Mucosa of gallbladder (tissue), 1 donor: Measurements from ENCODE around the gene NAT14. TPM values are rescaled to one million over a fixed set of nuclear protein-coding genes. Genes with fewer than 3 reads are reported as not detected.
A peak's percentile ranks its signal among the peaks of the same experiment; 100 is the strongest.

Experiments used
- DNase-seq: peaks from one replicate; pipeline ENCODE4 v3.0.0-alpha.2; 2020; ENCODE audit warnings: low spot score
- total RNA-seq: library from RNA; stranded (reverse); gene quantifications from one replicate; pipeline ENCODE4 v1.2.1, GENCODE V29; 2021
- donor health status: DM: no; HTN: no; CAD: no.

The NAT14 gene
- total RNA-seq, 1 donor from 2014 or later: 23.1 TPM

DNA sequence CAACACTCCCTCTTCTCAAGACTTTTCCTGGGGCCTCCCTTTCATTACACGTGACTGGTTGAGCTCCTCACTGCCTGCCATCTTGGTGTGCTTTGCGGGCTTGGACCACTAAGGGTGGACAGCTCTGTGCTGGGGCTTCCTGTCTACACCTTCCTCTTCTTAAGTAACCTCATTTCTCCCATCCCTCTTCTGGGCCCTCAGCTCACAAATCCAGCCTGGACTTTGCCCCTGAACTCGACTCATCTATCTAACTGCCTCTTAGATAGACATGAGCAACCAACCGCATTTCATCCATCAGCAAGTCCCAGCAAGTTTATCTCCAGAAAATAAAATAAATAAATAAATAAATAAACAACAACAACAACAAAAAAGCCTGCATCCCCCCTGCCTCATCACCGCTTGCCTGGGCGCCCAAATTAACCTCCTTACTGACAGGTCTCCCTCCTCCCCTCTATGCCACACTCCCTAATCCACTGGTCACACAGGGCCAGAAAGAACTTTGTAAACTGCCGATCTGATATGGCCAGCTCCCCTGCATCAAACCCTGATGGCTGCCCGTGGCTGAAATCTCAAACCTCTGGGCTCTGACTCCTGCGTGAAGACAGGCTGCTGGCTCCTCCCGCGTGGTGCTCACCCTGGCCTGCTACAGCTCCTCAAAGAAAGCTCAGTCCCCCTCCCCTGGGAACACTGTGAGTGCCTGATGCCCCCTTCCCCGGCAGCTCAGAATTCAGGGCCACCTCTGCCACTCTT lies 31.3 kb upstream of the NAT14 start:
- DNase-seq: no peak

DNA sequence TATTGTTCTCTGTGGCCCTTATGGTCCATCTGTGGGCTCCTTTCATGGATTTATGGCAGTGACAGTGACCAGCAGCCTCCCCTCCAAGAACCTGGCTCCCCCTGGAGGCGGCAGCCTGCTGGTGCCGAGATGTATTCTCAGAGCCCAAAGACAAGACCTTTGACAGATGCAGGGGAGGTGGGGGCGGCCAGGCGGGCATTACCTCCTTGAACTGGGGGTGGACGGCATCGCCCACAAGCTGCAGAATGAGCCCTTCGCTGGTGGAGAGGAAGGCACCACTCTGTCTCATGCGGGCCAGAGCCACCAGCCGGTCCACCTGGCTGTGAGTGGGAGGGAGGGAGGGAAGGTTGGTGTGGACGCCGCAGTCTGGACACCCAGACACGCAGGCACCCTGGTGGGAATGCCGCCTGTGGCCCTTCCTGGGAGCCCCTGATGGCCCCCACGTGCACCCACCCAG lies 30.2 kb upstream of the NAT14 start:
- no peak for DNase-seq

DNA sequence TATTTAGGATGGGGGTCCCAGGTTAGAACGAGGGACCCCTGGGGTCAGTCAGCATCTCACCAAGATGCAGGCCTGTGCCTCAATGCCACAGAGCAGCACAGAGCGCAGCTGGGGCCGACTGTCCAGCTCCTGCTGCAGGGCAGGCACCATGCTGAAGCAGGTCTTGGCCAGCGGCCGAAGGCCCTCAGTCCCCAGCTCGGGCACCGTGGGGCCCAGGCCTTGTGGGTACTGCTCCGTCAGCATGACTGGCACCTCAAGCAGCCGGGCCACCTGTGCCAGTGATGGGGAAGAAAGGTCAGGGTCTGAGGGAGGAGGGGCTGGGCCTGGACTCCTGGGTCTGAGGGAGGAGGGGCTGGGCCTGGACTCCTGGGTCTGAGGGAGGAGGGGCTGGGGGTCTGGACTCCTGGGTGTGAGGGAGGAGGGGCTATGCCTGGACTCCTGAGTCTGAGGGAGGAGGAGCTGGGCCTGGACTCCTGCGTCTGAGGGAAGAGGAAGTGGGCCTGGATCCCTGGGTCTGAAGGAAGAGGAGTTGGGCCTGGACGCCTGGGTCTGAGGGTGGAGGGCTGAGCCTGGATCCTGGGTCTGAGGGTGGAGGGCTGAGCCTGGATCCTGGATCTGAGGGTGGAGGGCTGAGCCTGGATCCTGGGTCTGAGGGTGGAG lies 29.3 kb upstream of the NAT14 start:
- no peak for DNase-seq

DNA sequence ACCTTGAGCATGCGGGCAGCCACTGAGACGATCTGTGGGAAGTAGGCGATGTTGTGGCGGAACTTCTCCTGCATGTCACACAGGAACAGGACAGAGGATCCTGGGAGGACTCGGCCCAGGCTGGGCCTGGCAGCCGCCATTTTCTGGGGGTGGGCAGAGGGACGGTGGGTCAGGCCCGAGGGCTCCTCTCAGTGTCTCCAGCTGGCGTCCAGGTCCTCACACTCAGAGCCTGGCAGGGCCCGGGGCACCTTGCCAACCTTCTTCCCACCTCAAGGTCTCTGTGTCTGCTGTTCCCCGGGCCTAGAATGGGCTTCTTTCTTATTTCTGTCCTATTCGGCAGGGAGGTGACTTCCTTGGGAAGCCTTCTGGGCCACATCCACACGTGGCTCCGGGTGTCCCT lies 28.6 kb upstream of the NAT14 start:
- no peak for DNase-seq

DNA sequence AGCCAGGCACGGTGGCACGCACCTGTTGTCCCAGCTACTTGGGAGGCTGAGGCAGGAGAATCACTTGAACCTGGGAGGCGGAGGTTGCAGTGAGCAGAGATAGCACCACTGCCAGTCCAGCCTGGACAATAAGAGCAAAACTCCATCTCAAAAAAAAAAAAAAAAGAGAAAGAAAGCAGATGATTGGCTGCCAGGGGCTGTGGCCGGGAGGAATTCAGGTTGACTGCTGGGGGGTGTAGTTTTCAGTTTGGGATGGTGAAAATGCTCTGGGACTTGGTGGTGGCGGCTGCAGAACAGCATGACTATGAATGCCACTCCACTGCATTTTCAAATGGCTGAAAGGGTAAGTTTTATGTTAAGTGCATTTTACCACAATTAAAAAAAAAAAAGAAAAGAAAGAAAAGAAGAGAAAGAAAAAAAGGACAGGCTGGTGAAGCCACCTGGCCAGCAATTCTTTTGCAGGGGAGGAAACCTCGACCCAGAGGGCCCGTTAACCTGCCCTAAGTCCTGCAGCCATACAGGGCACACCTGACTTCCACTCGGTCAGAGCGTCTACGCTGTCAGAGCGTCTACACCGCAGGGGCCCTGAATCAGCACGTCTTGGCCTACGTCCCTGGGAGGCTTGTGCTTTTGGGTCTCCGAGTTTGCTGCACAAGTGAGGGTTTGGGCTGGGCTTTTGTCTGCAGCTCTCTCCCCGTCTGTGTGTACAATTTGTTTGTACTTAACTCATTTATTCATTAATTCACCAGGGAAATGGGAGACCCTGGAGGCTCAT lies 27.1 kb upstream of the NAT14 start:
- no peak for DNase-seq

DNA sequence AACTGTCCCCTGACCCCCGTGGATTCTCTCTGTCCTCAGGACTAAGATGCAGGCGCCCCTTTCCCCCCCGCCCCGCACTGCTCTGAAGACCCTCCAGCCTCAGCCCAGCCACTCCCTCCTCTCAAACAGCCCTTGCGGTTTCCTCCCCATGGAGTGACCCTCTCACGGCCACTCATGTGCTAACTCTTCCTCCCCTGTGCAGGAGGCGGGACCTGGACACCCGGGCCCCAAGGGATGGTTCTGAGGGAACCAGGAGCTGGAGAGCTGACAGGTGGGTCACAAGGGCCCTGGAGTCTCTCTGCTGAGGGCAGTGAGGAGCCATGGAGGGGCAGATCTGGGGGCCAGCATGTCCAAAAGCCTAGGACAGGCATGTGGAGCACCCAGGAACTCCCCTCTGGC lies 25.4 kb upstream of the NAT14 start:
- DNase-seq: no peak

DNA sequence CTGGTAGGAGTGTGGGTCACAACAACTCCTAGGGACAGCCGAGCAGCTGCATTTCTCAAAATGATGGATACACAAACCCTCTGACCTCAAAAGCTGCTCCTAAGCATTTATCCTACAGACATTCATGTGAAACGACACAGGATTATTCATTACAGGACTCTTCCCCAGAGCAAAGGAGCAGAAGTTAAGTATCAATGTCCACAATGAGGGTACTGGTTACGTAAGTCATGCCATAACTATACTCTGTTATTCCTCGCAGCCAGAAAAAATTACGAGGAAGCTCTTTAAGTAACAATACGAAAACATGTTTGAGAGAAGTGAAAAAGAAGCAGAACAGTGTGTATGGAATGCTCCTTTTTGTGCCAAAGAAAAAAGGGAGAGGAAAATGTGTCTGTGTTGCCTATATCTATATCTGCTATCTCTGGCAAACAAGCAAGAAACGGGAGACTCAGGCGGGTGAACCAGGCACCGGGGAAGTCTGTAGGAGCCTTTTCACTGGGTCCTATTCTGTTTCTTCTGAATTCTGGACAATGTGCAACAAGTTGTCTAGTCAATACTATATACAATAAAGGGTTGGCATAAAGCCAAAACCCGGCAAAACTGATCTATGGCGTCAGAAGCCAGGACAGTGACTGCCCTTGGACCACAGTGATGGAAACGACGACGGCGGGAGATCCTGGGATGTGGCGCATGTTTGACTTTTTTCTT lies 24.9 kb upstream of the NAT14 start:
- DNase-seq: no peak

DNA sequence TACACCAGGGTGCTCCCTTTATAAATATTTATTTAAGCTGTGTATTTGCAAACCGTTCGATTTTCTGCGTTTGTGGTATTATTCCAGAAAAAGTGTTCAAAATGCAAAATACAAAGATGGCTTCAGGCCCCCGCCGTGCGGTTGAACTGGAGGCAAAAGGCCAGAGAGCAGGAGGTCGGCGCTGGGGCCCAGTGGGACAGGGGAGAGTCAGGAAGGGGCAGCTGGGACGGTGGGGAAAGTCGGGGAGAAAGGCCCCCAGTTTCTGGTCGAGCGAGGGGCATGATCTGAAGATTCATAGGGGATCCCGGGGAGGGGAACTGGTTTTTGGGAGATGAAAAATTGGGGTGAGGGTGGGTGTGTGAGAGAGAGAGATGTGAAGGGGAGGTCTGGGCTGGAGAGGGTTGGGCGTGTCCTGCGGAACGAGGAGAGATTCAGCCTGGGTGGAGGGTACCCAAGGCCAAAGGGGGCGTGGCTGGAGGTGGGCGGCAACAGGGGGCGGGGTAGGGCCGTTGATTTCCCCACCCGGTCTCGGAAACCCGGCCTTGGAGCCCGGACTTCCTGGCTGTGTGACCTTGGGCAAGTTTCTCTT lies 24.2 kb upstream of the NAT14 start:
- DNase-seq: peak; percentile 81

DNA sequence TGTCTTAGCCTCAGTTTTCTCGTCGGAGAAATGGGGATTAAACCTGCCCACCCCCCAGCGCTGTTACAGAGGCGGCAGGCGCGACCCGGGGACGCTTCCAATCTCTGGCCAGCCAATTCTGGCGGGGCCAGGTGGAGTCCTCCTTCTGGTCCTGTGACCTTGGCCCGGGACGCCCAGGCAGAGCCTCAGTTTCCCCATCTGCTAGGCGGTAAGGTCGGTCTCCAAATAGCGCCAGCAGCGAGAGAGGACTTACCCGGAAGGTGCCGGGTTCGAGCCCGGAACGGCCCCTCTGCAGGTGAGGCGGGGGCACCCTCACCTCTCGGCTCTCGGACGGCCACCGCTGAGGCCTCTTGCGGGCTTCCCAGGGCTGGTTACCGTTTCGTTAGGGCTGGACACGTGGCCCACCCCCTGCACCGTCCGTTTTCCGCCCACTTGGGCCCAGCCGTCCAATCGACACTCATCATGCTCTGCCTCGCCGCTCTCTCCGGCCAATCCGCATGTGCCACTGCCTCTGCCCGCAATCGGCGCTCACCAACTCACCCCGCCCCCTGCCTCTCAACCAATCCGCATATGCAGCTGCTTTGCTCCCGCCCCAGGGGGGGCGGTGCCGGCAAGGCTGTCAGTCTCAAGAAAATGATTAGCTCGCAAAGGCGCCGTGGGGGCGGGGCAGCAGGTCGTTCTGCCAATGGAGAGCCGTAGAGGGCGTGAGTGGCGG lies 23.6 kb upstream of the NAT14 start, which contains the start of gene ISOC2:
Gene ISOC2, minus strand, starts transcription at position 384 of the 715 bp plus-strand sequence. CDS start 5,156 bp downstream, outside the sequence.
- DNase-seq: peak; percentile 100

DNA sequence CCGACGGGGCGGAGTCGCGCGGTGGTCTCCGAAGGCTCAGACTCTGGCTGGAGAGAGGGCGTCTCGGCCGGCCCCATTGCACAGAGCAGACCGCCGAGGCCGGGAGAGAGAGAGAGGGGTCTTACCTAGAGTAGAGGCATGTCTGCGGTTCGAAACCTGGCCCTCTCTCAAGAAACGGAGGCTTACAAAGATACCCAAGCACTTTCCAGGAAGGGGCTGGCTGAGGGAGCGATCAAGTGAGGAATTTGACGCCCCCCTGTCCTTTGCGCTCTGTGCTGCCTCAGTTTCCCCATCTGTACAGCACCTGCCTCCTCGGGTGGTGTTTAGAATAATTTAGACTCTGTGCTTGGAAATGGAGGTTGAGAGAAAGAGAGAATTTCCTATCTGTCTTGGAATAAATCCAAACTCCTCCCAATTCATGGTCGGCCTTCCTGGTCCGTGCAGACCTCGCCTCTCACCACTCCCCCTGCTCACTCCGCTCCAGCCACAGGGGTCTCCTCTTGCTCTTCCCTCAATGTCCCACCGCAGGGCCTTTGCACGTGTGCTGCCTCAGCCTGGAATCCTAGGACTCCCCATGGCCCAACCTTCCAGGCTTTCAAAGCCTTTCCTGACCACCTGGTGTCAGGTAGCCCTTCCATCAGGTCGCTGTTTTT lies 22.9 kb upstream of the NAT14 start:
- no peak for DNase-seq

DNA sequence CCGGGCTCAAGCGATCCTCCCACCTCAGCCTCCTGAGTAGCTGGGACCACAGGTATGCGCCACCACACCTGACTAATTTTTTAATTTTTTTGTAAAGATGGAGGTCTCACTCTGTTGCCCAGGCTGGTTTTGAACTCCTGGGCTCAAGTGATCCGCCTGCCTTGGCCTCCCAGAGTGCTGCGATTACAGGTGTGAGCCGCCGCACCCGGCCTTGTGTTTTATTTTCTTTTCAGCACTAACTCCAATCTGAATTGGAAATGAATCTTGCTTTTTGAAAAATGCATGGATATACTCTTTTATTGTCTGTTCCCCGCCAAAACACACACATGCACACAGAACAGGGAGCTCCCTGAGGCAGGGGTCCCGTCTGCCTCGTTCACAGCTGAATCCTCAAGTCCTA lies 22.3 kb upstream of the NAT14 start:
- no peak for DNase-seq

DNA sequence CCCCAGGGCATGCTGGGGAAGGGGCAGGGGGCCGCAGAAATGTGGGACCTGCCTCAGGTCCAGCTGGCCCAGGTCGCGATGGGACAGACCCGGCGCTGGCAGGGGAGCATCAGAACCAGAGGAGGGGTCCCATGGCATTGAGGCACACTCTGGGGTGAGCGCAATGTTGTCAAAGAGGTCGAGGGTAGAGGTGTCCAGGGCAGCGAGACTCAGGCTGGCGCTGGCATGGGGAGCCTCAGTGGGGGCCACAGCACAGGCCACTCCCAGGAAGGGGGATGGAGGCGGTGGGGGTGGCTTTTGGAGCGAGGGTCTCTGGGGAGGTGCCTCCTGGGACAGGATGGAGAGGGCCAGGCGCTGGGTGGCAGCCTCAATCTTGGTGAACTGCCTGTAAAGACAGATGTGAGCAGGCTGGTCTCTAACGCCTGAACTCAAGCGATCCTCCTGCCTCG lies 21.4 kb upstream of the NAT14 start:
- DNase-seq: no peak

DNA sequence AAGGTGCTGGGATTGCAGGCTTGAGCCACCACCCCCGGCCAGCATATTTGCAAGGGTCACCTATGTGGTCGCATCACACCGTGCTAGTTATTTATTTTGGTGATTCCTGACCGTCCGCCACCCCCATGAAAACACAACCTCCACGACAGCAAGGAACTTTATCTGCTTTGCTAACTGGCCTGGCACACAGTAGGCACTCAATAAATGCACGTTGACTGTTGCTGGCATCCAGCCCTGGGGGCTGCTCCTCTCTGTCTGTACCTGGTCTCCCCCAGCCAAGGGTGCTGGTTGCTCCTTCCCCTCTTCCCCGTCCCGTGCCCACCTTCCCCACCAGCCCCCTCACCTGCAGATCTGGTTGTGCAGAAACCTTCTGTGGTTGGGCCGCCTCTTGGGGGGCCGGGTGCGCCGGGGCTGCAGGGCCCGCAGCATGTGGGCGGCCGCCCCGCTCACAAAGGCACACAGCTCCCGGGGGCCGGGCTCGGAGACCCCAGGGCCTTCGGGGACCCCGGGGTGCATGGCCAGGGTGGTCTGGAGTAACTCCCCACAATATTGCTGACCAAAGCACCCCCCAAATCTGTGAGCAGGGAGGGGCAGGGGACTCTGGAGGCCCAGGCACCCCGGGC lies 20.8 kb upstream of the NAT14 start:
- no peak for DNase-seq

DNA sequence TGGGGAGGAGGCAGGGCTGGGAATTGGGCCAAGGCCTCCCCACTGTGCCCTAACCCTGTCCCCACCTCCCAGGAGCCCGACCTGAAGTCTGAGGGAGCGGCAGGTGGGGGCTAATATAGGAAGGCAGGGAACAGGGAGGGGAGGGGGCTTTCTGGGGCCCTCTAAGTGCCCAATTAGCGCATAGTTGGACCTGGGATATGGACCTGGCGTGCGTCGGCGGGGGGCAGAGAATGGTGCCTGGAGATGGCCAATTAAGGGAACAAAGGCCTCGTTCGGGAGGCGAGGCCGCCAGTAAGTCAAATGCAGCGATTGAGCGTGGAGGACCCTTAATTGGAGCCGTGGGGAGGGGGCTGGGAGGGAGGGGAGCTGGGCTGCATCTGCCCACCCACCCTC lies 20.3 kb upstream of the NAT14 start, which contains the start of gene C19orf85:
Gene C19orf85, minus strand, starts transcription at position 90 of the 393 bp plus-strand sequence. CDS start 197 bp downstream, outside the sequence.
- no peak for DNase-seq

DNA sequence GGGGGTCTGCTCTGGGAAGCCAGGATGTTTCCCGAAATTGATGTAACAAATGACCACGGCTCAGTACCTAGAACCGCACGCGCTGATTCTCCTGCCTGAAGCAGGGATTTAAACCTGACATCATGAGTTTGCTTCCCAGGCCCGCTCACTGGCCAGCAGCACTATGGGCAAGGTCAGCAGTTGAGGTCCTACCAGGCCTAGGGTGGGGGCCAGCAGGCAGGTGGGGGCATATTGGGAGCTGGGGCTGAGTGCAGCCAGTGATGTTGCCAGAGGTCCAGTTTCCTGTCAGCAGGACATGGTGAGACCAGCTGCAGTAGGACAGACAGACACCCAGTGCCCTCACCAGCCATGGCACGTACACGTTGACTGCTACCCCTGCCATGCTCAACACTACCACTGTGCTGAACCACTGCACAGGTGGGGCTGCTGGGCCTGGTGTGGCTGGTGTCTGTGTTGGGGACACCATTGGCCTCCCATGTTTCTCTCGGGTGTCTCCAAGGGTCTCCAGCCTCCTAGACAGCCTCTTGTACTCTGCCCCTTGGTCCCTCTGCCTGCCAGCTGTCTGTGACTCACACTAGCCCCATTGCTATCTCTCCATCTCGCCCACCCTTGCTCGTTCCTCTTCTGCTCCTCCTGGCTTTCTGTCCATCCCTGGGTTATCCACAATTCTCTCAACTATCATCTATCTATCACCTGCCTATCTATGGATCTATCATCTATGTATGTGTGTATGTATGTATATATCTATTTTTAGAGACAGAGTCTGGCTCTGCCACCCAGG lies 19.3 kb upstream of the NAT14 start:
- DNase-seq: no peak

DNA sequence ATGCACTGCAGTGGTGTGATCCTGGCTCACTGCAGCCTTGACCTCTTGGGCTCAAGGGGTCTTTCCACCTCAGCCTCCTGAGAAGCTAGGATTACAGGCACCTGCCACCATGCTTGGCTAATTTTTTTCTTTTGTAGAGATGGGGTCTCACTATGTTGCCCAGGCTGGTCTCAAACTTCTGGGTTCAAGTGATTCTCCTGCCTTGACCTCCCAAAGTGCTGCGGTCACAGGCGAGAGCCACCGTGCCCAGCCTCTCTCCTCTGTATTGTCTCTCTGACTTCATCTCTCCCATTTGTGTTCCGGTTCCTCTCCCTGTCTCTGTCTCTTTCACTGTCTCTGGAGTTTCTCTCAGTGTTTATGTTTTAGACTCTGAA lies 18.8 kb upstream of the NAT14 start:
- DNase-seq: no peak

DNA sequence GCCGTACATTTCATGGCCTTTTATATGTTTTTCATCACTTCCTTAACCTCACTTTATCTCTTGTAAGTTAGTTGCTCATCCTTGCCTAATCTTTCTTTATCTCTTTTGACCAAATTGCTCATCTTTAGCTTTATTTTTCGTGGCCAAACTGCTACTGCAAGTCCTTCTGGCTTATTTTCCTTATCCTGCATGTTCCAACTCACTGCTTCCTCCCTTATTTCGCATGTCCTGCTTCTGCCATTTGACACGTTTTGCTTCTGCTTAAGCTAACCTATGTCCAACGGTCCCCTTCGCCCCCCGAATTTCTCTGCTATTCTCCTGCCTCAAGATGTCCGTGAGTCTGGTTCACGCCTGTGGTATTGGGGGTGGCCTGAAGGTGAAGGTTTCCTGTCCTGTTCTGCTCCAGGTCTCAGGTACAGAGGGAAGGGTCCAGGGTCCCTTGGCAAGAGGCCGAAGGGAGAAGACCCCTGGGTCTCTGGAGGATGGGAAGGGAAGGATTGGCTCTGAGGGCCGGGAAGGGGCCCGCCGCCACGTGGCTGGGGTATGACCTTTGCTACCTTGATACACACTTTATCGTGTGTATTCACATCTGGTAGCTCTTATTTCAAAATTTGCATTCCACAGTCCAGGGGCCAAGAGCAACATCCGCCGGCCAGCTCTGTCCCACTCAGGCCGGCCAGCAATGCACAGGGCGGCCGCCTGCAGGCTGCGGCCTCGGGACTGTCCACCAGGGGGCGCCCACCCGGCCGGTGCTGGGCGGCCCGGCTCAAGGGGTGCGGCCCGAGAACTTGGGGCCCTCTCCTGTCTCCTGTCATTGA lies 17.5 kb upstream of the NAT14 start:
- peak; percentile 53 for DNase-seq

DNA sequence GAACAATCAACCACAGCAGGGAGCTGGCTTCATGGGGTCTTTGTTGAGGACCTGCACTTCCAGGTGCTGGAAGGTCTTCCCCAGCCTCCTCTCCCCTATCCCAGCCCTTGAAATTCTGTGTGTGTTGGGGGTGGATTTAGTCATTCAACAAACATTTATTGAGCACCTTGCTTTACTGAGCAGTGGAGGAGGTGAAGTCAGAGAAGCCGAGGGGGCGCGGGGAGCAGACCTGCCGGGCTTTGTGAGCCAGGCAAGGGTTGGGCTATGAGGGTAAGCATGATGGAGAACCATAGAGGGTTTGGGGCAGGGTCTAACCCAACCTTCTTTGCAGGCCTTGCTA lies 17.0 kb upstream of the NAT14 start:
- no peak for DNase-seq
